SK-N-MC (cell line): ENCODE data around the gene DCST2.

Source experiments
- EZH2 ChIP-seq: fragments of 200-600 bp; sonication (generic); IDR thresholded peaks from one replicate; pipeline ENCODE4 v1.6.1; 2017; ENCODE audit warnings: antibody characterized with exemption
- FOXP2 ChIP-seq: optimal IDR thresholded peaks from 2 replicates; pipeline ENCODE3; 2011; ENCODE audit warnings: mild to moderate bottlenecking, moderate library complexity; ENCODE audit not compliant: insufficient read depth; ENCODE audit errors: extremely low read length, control extremely low read depth
- POLR2AphosphoS5 ChIP-seq: IDR thresholded peaks from 2 replicates; pipeline ENCODE4 v1.6.1; 2012; ENCODE audit warnings: mild to moderate bottlenecking, low read depth, low read length, borderline replicate concordance

DNA sequence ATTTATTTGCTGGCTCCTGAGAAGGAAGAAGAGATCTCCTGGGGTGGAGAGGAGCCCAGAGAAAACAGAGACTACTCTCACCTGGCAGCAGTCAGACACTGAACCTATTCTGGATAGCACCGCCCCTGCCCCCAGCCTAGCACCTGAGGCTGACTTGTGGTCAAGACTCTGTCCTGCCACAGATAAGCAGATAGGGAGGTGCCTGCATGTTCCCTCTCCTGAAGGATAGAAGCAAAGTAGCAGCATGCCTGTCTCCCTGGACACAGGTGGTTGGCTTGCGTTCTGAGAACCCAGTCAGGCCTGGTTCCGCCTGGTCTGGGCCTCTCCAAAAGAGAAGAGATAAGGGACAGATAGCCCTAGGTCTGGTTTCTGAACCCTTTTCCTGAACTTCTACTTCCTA, 43.8 kb upstream of the DCST2 start:
- no peak for TF ChIP-seq EZH2
- TF ChIP-seq POLR2AphosphoS5, result no peak
- TF ChIP-seq FOXP2, result no peak
